Right renal pelvis (tissue), 4 donors: ENCODE results near the gene ATP2B2. TPM values are rescaled to one million over a fixed set of nuclear protein-coding genes. Genes with fewer than 3 reads are reported as not detected.
"Not testable (repeated sequence)": the region's sequence is repeated elsewhere in the genome, so short reads cannot be mapped to it uniquely, and the experiment has no call there.

Source experiments
- DNase-seq, 4 donors: peaks; one replicate each; pipeline ENCODE4 v3.0.0-alpha.2; 2013; ENCODE audit warnings: low read depth in 4 of 4, low spot score in 3 of 4, missing footprints in 1 of 4
- polyA plus RNA-seq, 4 donors: library from polyadenylated mRNA; unstranded; fragments of 120-200 nt; gene quantifications; one replicate each; pipeline ENCODE4 v1.2.1, GENCODE V29; 2013; ENCODE audit not compliant: insufficient read length in 4 of 4

Gene ATP2B2
- polyA plus RNA-seq, 4 donors, result 0.38 to 0.51 (median 0.41) TPM

- no peak for DNase-seq
These were observed 114.6 kb downstream of the ATP2B2 start for GRCh38 chr3:10390641-10391373.

- no peak for DNase-seq
These were observed 115.4 kb downstream of the ATP2B2 start for GRCh38 chr3:10389995-10390394.

GRCh38 chr3:10389339-10389738 lies 116.0 kb downstream of the ATP2B2 start:
- no peak for DNase-seq

GRCh38 chr3:10387881-10388609 lies 117.3 kb downstream of the ATP2B2 start:
- DNase-seq, result no peak

- no peak for DNase-seq
These were observed 119.3 kb downstream of the ATP2B2 start for GRCh38 chr3:10386121-10386520.

- DNase-seq, result no peak
These were observed 120.6 kb downstream of the ATP2B2 start for GRCh38 chr3:10384541-10385360.

GRCh38 chr3:10383850-10384248 lies 121.5 kb downstream of the ATP2B2 start:
- no peak for DNase-seq

GRCh38 chr3:10382892-10383849 lies 122.2 kb downstream of the ATP2B2 start:
- no peak for DNase-seq

- DNase-seq, result not testable (repeated sequence)
These were observed 122.9 kb downstream of the ATP2B2 start for GRCh38 chr3:10382445-10382844.

GRCh38 chr3:10381336-10381735 lies 124.0 kb downstream of the ATP2B2 start:
- no peak for DNase-seq

GRCh38 chr3:10380906-10381305 lies 124.5 kb downstream of the ATP2B2 start:
- DNase-seq, result no peak

- no peak for DNase-seq
These were observed 125.4 kb downstream of the ATP2B2 start for GRCh38 chr3:10379961-10380360.

- DNase-seq, result no peak
These were observed 126.2 kb downstream of the ATP2B2 start for GRCh38 chr3:10379161-10379560.

GRCh38 chr3:10378742-10379141 lies 126.6 kb downstream of the ATP2B2 start:
- DNase-seq, result no peak

GRCh38 chr3:10378246-10378645 lies 127.1 kb downstream of the ATP2B2 start:
- DNase-seq, result no peak

- DNase-seq, result no peak
These were observed 128.1 kb downstream of the ATP2B2 start for GRCh38 chr3:10377148-10377725.

GRCh38 chr3:10376353-10376752 lies 129.0 kb downstream of the ATP2B2 start:
- DNase-seq, result no peak

- no peak for DNase-seq
These were observed 129.9 kb downstream of the ATP2B2 start for GRCh38 chr3:10375296-10376053.

- DNase-seq, result no peak
These were observed 131.1 kb downstream of the ATP2B2 start for GRCh38 chr3:10374311-10374710.
